ENCODE data around the gene ATP6V1A. TPM values are rescaled to one million over a fixed set of nuclear protein-coding genes. Genes with fewer than 3 reads are reported as not detected.

The ATP6V1A gene
- total RNA-seq, 4 donors from 2014 or later: 23.4 to 43.6 (median 28.7) TPM

- Histone ChIP-seq H3K36me3 (no peaks in the 10 kb centered on the region), H3K27ac (no peak overlapping the region), H3K27me3 (no peaks in the 10 kb centered on the region), H3K4me3 (no peak overlapping the region), H3K9me3 (no peaks in the 10 kb centered on the region), H3K4me1 (no peaks in the 10 kb centered on the region)
- DNase-seq: no peak
- no peak for TF ChIP-seq POLR2A (IDR thresholded peaks at IDR 0.05)
- TF ChIP-seq CTCF (IDR thresholded peaks at IDR 0.05): no peak
These were observed 17.9 kb downstream of the ATP6V1A start for GRCh38 chr3:113764698-113765097.

- Histone ChIP-seq H3K36me3 (no peaks in the 10 kb centered on the region), H3K4me3 (no peak overlapping the region), H3K4me1 (no peaks in the 10 kb centered on the region), H3K9me3 (no peaks in the 10 kb centered on the region), H3K27me3 (no peaks in the 10 kb centered on the region), H3K27ac (no peak overlapping the region)
- no peak for DNase-seq
- TF ChIP-seq POLR2A (IDR thresholded peaks at IDR 0.05) (no peak), CTCF (IDR thresholded peaks at IDR 0.05) (peak in 1 of 6 experiments; percentile 19)
These were observed 22.7 kb downstream of the ATP6V1A start for GRCh38 chr3:113769551-113769950.

GRCh38 chr3:113771993-113772392 lies 25.2 kb downstream of the ATP6V1A start:
- DNase-seq: no peak
- TF ChIP-seq CTCF (IDR thresholded peaks at IDR 0.05) (no peak), POLR2A (IDR thresholded peaks at IDR 0.05) (no peak)
- H3K9me3 ChIP-seq: no peaks in the 10 kb centered on the region
- H3K36me3 ChIP-seq: no peaks in the 10 kb centered on the region
- no peak overlapping the region for H3K4me3 ChIP-seq
- no peaks in the 10 kb centered on the region for H3K4me1 ChIP-seq
- H3K27me3 ChIP-seq: no peaks in the 10 kb centered on the region
- no peak overlapping the region for H3K27ac ChIP-seq

GRCh38 chr3:113773381-113773780 lies 26.5 kb downstream of the ATP6V1A start:
- DNase-seq: no peak
- Histone ChIP-seq H3K27me3 (no peaks in the 10 kb centered on the region), H3K27ac (no peak overlapping the region), H3K4me3 (no peak overlapping the region), H3K4me1 (no peaks in the 10 kb centered on the region), H3K36me3 (no peaks in the 10 kb centered on the region), H3K9me3 (no peaks in the 10 kb centered on the region)
- no peak for TF ChIP-seq CTCF (IDR thresholded peaks at IDR 0.05)
- no peak for TF ChIP-seq POLR2A (IDR thresholded peaks at IDR 0.05)

GRCh38 chr3:113775516-113775915 lies 28.7 kb downstream of the ATP6V1A start:
- Histone ChIP-seq H3K4me3 (no peak overlapping the region), H3K4me1 (no peaks in the 10 kb centered on the region), H3K36me3 (no peaks in the 10 kb centered on the region), H3K9me3 (no peaks in the 10 kb centered on the region), H3K27me3 (no peaks in the 10 kb centered on the region), H3K27ac (no peak overlapping the region)
- TF ChIP-seq CTCF (IDR thresholded peaks at IDR 0.05): no peak
- no peak for TF ChIP-seq POLR2A (IDR thresholded peaks at IDR 0.05)
- DNase-seq: no peak

GRCh38 chr3:113776564-113776963 lies 29.7 kb downstream of the ATP6V1A start:
- H3K36me3 ChIP-seq: no peaks in the 10 kb centered on the region
- DNase-seq: no peak
- TF ChIP-seq CTCF (IDR thresholded peaks at IDR 0.05) (no peak), POLR2A (IDR thresholded peaks at IDR 0.05) (no peak)
- no peak overlapping the region for H3K27ac ChIP-seq
- no peaks in the 10 kb centered on the region for H3K9me3 ChIP-seq
- H3K4me1 ChIP-seq: no peaks in the 10 kb centered on the region
- no peaks in the 10 kb centered on the region for H3K27me3 ChIP-seq
- no peak overlapping the region for H3K4me3 ChIP-seq

All from Peyer's patch (tissue), 4 donors.